Measurements from ENCODE around the gene FBH1.
"Not testable (repeated sequence)": the region's sequence is repeated elsewhere in the genome, so short reads cannot be mapped to it uniquely, and the experiment has no call there.

FBH1 gene

DNA sequence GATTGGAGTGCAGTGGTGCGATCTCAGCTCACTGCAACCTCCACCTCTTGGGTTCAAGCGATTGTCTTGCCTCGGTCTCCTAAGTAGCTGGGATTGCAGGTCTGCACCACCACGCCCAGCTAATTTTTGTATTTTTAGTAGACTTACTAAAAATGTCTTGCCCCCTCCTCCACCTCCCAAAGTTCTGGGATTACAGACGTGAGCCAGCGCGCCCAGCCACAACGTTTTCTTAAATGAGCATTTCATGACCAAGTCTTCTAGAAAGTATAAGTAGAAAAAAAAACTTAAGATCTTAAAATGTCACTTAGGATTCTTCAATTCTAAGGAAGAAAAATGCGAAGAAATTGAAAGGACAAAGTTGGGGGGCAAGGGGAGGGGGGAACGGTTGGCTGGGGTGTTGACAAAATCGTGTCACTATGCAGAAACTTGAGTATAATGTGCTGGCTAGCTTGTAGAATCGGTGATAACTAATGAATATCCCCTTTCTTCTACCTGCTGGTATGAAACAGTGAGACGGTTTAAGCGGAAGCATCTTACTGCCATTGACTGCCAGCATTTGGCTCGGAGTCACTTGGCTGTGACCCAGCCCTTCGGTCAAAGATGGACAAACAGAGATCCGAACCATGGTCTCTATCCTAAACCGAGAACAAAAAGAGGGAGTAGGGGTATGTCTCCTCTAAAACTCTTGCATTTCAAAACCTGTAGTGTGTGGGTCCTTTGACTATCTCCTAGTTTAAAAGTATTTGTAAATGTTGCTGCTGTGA lies 12.7 kb downstream of the FBH1 start:
- in situ Hi-C loops (cut with MboI; ENCODE audit: low sequenced_read_pairs), result no loop called here

DNA sequence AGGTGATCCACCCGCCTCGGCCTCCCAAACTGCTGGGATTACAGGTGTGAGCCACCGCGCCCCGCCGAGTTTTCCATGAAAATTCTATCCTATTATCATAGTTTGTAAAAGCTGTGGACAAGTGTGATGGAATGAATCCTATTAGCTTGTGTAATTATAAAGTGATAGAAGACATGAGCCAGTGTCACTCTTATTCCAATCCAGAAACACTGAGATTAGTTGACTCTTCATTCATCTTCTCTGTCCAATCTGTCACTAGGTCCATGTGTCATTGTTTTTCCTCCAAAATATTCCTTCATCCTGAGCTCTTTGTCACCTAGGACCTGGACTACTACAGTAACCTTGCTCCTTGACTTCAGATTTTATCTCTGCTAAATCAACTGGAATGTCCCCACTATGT lies 13.5 kb downstream of the FBH1 start:
- in situ Hi-C loops (cut with MboI; ENCODE audit: low sequenced_read_pairs), result no loop called here

DNA sequence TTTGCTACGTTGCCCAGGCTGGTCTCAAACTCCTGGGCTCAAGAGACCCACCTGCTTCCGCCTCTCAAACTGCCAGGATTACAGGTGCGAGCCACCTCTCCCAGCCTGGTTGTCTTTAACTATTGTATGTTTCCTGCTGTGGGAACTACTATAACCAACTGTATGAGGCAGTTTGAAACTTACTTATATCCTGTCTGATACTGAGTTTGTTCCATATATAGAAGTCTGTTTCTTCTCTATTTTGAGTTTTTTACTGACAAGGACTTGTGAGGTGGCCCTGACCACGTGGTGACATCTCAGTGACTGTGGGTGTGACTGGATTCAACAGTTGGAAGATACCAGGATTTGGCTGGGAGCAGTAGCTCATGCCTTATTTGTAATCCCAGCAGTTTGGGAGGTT lies 14.2 kb downstream of the FBH1 start:
- in situ Hi-C loops (cut with MboI; ENCODE audit: low sequenced_read_pairs), result no loop called here

DNA sequence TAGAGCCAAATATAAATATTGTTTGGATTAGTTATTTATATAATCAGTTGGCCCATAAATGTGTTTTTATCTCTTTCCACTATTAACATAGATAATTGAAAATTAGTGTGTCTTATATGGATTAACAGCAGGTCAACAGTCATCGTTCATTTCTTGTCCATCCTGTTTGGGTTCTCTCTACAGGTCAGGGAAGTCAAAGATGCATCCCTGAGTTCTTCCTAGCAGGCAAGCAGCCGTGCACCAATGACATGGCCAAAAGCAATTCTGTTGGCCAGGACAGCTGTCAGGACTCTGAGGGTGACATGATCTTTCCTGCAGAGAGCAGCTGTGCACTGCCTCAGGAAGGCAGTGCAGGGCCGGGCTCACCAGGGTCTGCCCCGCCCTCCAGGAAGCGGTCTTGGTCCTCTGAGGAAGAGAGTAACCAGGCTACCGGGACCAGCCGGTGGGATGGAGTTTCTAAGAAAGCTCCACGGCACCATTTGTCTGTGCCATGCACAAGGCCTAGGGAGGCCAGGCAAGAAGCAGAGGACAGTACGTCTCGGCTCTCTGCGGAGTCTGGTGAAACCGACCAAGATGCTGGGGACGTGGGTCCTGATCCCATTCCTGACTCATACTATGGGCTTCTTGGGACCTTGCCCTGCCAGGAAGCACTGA lies 15.9 kb downstream of the FBH1 start:
- in situ Hi-C loops (cut with MboI; ENCODE audit: low sequenced_read_pairs), result no loop called here

DNA sequence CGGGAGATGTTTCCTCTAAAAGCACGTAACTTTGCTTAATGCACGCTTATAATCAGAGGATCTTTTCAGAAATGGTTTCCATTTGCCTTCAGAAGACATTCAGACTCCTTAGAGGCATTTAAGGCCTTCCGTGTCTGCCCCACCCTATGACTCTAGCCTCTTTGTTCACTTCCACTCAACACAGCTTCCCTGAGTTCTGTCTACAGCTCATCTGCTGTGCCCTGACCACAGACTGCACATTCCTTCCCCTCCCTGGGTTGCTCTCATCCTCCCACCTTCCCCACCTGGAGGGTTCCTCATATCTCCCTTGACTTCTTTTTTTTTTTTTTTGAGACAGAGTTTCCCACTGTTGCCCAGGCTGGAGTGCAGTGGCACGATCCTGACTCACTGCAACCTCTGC lies 16.6 kb downstream of the FBH1 start:
- in situ Hi-C loops (cut with MboI; ENCODE audit: low sequenced_read_pairs), result no loop called here

DNA sequence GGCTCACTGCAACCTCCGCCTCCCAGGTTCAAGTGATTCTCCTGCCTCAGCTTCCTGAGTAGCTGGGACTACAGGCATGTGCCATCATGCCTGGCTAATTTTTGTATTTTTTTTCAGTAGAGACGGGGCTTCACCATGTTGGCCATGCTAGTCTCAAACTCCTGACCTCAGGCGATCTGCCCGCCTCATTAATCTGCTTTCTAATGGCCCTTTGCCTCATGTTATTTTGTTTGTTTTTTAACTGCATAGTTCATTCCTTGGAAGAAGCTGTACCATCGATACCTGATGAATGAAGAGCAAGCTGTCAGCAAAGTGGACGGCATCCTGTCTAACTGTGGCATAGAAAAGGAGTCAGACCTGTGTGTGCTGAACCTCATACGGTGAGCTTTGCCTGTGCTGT lies 18.6 kb downstream of the FBH1 start:
- in situ Hi-C loops (cut with MboI; ENCODE audit: low sequenced_read_pairs), result not testable (repeated sequence)

DNA sequence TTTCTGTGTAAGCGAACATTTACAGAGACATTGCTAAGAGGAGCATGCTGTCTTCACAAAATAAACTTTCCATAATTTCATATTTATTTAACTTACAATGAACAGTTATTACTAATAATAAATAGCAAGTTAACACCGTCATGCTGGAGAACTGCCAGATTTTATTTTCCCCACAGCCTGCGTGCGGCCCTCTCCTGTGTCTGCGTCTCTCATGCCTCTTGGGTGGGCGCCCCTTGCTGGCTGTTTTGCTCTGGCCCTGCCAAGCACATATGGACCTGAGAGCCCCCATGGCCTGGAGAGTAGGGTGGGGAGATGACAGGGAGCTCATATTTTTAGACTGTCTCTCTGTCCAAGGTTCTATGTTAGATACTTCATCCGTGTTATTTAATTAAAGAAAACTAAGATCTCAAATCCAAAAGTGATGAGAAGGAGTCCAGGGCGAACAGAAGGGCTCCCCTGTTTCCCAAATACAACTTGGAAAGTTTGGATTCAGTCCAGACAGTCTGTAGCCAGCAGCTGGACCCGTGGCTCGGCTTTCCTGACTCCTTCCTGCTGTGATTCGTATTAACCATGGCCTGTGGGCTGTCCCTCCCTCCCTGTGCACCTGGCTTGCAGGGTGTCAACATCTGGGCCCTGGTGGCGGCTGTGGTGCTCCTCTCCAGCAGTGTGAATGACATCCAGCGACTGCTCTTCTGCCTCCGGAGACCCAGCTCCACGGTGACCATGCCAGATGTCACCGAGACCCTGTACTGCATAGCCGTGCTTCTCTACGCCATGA lies 20.5 kb downstream of the FBH1 start:
- in situ Hi-C loops (cut with MboI; ENCODE audit: low sequenced_read_pairs), result no loop called here

DNA sequence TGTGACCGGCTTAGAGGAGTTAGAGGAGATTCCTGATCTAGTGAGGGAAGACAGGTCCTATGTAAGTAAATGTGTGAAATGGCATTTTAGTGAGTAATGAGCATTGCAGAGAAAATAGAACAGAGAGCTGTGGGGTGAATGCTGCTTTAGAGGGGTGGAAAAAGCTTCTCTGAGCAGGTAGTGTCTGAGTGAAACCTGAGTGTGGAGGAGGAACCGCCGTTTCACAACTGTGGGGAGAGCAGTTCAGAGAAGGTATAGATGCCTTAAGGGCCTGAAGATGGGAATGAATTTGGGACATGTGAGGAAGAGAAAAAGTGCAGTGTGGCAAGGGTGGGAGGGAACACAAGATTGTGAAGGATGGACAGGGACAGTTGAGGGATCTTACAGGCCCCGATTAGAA lies 21.6 kb downstream of the FBH1 start:
- in situ Hi-C loops (cut with MboI; ENCODE audit: low sequenced_read_pairs), result no loop called here

DNA sequence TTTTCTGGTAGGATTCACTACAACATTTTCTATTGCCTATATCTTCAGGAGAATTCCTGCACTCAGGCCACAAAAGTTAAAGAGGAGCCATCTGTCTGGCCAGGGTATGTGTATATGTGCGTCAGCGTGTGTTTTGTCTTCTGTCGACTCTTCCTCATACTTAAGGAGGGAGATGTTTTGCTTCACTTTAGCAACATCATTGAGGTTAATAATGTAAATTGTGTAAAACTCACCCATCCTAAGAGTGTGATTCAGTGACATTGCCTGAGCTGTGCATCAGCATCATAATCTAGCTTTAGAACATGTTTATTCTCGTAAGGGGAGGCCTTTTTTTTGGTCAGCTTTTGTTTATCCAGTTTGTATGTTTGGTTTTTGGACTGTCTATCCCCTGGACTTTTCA lies 23.7 kb downstream of the FBH1 start:
- in situ Hi-C loops (cut with MboI; ENCODE audit: low sequenced_read_pairs), result no loop called here

DNA sequence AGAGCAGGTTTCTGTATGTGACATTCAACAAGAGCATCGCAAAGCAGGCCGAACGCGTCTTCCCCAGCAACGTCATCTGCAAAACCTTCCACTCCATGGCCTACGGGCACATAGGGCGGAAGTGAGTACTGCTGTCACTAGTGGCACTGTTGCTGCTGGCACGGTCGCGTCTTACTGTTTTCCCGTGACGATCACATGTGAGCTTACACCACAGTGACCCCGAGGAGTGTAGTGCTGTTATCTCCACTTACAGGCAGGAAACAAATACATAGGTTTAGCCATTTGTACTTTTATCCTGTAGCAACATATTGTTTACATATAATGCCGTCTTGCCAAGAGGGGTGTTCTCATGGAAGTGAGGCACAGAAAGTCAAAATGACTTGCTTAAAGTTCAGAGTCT lies 25.4 kb downstream of the FBH1 start:
- in situ Hi-C loops (cut with MboI; ENCODE audit: low sequenced_read_pairs), result no loop called here

DNA sequence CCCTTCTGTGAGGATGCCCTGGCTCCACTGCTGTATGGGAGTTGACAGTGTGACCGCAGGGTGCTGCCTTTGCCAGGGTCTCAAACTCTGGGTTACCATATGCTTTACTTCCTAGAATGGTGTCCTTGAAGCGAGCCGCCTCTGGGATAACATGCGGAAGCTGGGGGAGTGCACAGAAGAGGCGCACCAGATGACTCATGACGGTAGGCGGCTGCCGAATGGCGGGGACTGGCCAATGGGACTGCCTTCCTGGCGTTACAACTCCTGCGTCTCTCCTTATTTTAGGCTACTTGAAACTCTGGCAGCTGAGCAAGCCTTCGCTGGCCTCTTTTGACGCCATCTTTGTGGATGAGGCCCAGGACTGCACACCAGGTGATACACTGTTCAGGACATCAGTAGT lies 27.3 kb downstream of the FBH1 start:
- in situ Hi-C loops (cut with MboI; ENCODE audit: low sequenced_read_pairs), result no loop called here

DNA sequence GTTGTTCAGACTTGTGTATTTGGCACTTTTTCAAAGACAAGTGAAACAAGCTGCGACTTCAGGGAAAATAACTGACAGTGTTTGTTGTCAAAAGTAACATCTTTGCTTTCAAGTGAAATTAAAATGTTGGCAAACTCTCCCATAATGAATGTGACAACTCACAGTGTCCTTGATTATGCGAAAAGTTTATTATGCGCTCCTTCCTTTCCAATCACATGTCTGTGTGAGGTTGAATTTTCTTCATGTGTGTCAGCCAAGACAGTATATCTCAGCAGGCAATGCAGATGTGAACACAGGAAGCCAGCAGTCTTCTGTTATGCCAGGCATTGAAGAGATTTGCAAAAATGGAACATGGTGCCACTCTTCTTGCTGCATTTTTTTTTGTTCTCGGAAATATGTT lies 28.7 kb downstream of the FBH1 start:
- in situ Hi-C loops (cut with MboI; ENCODE audit: low sequenced_read_pairs), result no loop called here

DNA sequence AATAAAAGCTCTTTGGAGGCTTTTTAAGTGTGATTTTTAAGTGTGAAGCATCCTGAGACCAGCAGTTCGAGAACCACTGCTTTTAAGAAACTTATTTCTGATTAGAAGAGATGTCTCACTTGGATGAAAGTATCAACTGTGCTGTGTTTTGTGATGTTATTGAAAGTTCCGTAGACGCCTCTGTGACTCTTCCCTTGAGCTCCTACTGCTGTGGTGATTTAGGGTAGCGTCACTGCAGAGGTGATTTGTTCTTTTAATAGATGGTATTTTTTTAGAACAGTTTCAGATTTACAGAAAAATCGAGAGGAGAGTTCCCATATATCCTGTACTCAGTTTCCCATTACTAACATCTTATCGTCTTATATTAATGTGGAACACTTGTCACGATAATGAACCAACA lies 29.5 kb downstream of the FBH1 start:
- in situ Hi-C loops (cut with MboI; ENCODE audit: low sequenced_read_pairs), result no loop called here

DNA sequence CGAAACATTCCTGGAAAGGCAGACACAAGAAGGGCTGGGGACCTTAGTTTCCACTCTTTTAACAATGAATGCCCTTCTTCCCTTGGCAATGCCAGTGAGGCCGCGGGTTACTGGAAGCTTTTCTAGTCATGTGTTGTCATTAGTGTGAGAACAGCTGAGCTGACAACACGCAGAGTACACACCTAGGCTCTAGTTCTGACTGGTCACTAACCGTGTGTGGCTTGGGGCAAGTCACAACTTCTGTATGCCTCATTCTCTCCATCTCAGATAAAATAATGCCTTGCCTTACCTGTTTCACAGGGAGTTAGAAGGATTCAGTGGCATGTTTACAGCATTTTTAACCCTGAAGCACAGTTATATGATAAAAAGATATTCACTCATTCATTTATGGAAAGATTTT lies 31.7 kb downstream of the FBH1 start:
- in situ Hi-C loops (cut with MboI; ENCODE audit: low sequenced_read_pairs), result no loop called here

DNA sequence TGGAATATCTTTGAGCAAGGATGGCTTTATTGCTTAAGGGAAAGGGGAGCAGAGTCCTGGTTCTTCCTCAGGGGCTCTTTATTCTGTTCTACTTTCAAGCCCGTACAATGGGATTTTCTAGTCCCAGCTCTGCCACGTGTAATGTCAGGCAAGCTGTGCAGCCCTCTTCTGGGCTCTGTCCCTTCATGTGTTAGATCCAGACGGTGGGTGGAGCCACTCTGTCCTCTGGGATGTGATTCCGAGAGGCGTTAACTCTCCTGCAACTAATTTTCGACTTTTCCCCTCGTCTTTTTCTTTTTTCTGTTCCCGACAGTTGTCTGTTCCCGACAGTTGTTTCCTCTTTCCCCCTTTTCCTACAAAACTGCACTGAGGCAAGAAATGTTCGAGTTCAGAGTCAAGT lies 34.8 kb downstream of the FBH1 start:
- in situ Hi-C loops (cut with MboI; ENCODE audit: low sequenced_read_pairs), result no loop called here

DNA sequence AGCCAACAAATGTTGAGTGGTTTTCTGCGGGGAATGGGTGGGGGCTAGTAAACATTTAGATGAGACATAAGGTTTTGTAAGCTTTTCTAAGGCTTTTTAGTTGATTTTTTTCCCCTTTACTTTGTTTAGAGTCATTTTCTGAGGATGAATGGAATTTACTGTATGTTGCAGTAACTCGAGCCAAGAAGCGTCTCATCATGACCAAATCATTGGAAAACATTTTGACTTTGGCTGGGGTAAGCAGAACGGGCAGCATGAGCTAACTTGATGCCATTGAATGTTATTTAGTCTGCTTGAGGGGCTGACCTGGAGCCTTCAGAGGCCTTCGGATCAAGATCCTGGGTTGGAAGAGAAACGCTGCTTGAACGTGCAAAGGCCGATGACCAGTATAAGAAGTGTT lies 37.3 kb downstream of the FBH1 start:
- in situ Hi-C loops (cut with MboI; ENCODE audit: low sequenced_read_pairs), result no loop called here

DNA sequence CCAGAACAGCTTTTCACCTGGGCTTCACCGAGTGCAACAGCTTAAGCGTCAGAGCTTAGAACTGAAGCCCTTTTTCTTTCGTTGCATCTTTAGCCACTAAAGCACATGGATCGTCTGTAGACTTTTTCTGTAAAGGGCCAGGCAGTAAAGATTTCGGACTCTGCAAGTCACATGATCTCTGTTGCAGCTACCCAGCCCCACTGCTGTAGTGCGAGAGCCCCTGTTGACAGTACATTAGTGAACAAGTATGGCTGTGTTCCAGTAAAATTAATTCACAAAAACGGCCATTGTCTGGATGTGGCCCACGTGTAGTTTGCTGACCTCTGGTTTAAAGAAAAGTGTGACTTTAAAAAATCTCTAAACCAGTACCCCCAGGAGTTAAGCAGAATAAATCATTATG lies 39.4 kb downstream of the FBH1 start:
- in situ Hi-C loops (cut with MboI; ENCODE audit: low sequenced_read_pairs), result no loop called here

DNA sequence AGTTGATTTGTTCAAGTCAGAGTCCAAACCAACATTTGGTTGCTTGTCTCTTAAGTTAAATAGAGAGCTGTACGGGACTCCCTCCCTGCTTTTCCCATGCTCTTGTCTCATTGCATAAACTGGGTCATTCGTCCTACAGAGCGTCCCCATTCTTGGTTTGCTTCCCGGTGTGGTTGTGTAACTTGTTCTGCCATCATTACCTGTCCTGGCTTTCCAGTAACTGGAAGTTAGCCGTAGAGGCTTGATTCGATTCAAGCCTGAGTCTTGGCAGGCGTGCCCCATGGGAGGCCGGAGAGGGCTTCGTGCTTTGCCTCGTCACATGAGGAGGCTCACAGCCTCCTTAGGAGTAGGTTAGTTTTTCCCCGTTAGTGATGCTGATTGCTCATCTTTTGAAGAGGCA lies 40.2 kb downstream of the FBH1 start:
- in situ Hi-C loops (cut with MboI; ENCODE audit: low sequenced_read_pairs), result no loop called here

DNA sequence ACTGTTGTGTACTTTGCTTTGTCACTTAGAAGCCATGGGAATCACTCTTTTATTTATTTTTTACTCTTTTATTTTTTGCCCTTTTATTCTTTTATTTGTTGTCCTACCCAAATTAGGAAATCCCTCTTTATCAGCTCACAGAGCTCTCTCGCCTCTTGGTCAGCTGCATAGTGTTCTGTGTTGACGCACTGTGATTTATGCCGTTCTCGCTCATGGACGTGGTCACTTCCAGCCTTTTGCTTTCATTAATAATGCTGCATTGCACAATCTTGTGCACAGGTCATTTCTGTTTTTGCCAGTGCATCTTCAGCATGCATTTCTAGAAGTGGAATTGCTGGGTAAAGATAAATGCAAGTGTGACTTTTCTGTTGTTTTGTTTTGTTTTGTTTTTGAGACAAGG lies 42.3 kb downstream of the FBH1 start:
- in situ Hi-C loops (cut with MboI; ENCODE audit: low sequenced_read_pairs), result no loop called here

DNA sequence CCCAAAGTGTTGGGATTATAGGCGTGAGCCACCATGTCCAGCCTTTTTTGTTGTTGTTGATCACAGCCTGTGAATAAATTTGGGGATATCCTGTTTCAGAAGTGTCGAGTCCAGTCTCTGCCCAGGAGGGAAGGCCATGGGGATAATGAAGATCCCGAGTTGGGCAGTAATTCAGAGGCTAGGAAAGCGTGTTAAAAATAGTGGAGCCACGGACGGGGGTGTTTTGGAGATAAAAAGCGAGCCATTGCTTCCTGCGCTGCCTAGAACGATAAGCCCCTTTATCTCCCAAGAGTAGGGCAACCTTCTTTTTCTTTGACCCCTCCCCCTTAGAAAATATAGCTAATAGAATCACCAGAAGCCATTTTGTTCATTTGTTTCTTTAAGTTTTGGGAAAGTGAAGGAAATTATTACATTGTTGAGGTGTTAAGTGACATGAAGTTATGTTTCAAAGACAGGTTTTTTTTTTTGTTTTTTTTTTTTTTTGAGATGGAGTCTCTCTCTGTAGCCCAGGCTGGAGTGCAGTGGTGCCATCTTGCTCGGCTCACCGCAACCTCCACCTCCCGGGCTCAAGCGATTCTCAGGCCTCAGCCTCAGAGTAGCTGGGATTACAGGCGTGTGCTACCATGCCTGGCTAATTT lies 44.0 kb downstream of the FBH1 start:
- in situ Hi-C loops (cut with MboI; ENCODE audit: low sequenced_read_pairs), result no loop called here

DNA sequence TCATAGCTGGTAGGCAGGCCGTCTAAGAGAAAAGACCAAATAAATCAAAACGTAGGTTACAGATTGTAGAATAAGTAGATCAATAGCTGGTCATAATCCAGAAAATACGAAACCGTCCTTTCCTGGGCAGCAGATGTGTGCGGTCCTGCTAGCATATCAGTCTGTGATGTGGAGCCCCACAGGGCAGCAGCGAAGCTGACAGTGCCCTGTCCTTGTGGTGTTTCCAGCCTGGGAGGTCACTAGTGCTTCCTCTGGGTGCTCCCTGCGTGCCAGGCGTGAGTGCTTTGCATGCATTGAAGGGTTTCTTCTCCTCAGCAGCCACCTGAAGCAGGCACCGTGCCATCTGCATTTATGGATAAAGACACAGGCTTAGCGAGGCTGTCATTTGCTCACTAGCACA lies 45.6 kb downstream of the FBH1 start:
- in situ Hi-C loops (cut with MboI; ENCODE audit: low sequenced_read_pairs), result no loop called here

DNA sequence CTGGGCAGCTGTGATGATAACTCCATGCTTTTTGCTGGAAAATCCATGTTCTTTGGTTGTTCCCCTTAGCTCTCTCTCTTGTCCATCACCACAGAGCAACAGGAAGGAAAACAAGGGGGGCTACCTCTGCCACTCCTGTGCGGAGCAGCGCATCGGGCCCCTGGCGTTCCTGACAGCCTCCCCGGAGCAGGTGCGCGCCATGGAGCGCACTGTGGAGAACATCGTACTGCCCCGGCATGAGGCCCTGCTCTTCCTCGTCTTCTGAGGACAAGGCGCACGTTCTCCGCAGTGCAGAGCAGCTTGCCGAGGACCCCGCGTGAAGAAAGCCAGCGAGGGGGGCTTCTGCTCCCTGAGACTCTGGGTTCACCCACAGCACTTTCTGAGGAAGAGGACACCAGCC lies 47.0 kb downstream of the FBH1 start:
- in situ Hi-C loops (cut with MboI; ENCODE audit: low sequenced_read_pairs), result no loop called here
